GM19397 (cell line): ENCODE results near the gene ZNF672.
A peak's percentile ranks its signal among the peaks of the same experiment; 100 is the strongest.

Experiments used
- ATAC-seq: cut with Tn5 transposase; IDR thresholded peaks from one replicate; pipeline ENCODE4 v1.9.1; 2021; ENCODE audit warnings: mild to moderate bottlenecking, moderate library complexity; ENCODE audit not compliant: unreplicated experiment

The ZNF672 gene

GRCh38 chr1:248831842-248832241, 6.2 kb upstream of the ZNF672 start:
- no peak for ATAC-seq

GRCh38 chr1:248834343-248834940, 3.6 kb upstream of the ZNF672 start:
- ATAC-seq, result no peak

- no peak for ATAC-seq
Observed at GRCh38 chr1:248837045-248837780, 811 bp upstream of the ZNF672 start.

- ATAC-seq, result peak; percentile 64
Observed at GRCh38 chr1:248838357-248839167, 538 bp downstream of the ZNF672 start.

GRCh38 chr1:248839168-248839555, 1.1 kb downstream of the ZNF672 start:
- ATAC-seq, result no peak

- no peak for ATAC-seq
Observed at GRCh38 chr1:248840946-248841345, 2.9 kb downstream of the ZNF672 start.

GRCh38 chr1:248841702-248842395, 3.8 kb downstream of the ZNF672 start:
- ATAC-seq, result no peak

GRCh38 chr1:248842781-248843331, 4.8 kb downstream of the ZNF672 start:
- no peak for ATAC-seq

- ATAC-seq, result no peak
Observed at GRCh38 chr1:248843687-248844086, 5.7 kb downstream of the ZNF672 start.

GRCh38 chr1:248844526-248844925, 6.5 kb downstream of the ZNF672 start:
- ATAC-seq, result no peak

- no peak for ATAC-seq
Observed at GRCh38 chr1:248847181-248847955, 9.3 kb downstream of the ZNF672 start.

- no peak for ATAC-seq
Observed at GRCh38 chr1:248847956-248848561, 10.0 kb downstream of the ZNF672 start.

GRCh38 chr1:248848602-248849001, 10.6 kb downstream of the ZNF672 start:
- ATAC-seq, result no peak

GRCh38 chr1:248849152-248849551, 11.1 kb downstream of the ZNF672 start:
- ATAC-seq, result no peak

GRCh38 chr1:248849637-248850036, 11.6 kb downstream of the ZNF672 start:
- ATAC-seq, result no peak

GRCh38 chr1:248850124-248850523, 12.1 kb downstream of the ZNF672 start:
- no peak for ATAC-seq

GRCh38 chr1:248850536-248851251, 12.7 kb downstream of the ZNF672 start:
- ATAC-seq, result no peak

- ATAC-seq, result no peak
Observed at GRCh38 chr1:248851390-248851789, 13.4 kb downstream of the ZNF672 start.
